ENCODE data around the gene CTRB1. TPM values are rescaled to one million over a fixed set of nuclear protein-coding genes. Genes with fewer than 3 reads are reported as not detected.

CTRB1 gene
- total RNA-seq, 1 experiment from 2014 or later: not detected

- POLR2A ChIA-PET: interaction anchor here (0.6 to 2.2 kb wide), 7 partner anchors 10 to 194 kb away, joined by 3 to 8 read pairs (median 3); no protein-coding TSS in a partner anchor
- BruUV-seq (replicated peaks): no TSS peak
- Mint-ChIP-seq H3K27me3 (ENCODE audit: insufficient read depth, unreplicated experiment) (no peaks in the 10 kb centered on the region), H3K36me3 (ENCODE audit: insufficient read depth, unreplicated experiment) (peaks cover 35% of the 10 kb centered on the region), H3K4me1 (ENCODE audit: insufficient read depth, unreplicated experiment) (peaks cover 37% of the 10 kb centered on the region), H3K27ac (ENCODE audit: low read depth, unreplicated experiment) (peak overlapping the region; percentile 96), H3K9me3 (ENCODE audit: unreplicated experiment) (no peaks in the 10 kb centered on the region), H3K4me3 (ENCODE audit: unreplicated experiment) (peak overlapping the region; percentile 22)
- no peak for DNase-seq (ENCODE audit: unreplicated experiment)
- TF ChIP-seq, protein P1, sequence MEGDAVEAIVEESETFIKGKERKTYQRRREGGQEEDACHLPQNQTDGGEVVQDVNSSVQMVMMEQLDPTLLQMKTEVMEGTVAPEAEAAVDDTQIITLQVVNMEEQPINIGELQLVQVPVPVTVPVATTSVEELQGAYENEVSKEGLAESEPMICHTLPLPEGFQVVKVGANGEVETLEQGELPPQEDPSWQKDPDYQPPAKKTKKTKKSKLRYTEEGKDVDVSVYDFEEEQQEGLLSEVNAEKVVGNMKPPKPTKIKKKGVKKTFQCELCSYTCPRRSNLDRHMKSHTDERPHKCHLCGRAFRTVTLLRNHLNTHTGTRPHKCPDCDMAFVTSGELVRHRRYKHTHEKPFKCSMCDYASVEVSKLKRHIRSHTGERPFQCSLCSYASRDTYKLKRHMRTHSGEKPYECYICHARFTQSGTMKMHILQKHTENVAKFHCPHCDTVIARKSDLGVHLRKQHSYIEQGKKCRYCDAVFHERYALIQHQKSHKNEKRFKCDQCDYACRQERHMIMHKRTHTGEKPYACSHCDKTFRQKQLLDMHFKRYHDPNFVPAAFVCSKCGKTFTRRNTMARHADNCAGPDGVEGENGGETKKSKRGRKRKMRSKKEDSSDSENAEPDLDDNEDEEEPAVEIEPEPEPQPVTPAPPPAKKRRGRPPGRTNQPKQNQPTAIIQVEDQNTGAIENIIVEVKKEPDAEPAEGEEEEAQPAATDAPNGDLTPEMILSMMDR (IDR thresholded peaks at IDR 0.05; ENCODE audit: unreplicated experiment): no peak
- CTCF ChIA-PET: interaction anchor here (0.6 to 3.8 kb wide), 5 partner anchors 10 to 138 kb away, joined by 3 to 22 read pairs (median 4); no protein-coding TSS in a partner anchor
- intact Hi-C loops (cut with micrococcal nuclease): loop anchor here (2.0 kb wide), 1 partner anchor 140 kb away; no protein-coding TSS in a partner anchor
These were observed 25.5 kb downstream of the CTRB1 start for GRCh38 chr16:75244225-75244809.

- Mint-ChIP-seq H3K4me3 (ENCODE audit: unreplicated experiment) (peak overlapping the region; percentile 45), H3K27ac (ENCODE audit: low read depth, unreplicated experiment) (peak overlapping the region; percentile 96), H3K36me3 (ENCODE audit: insufficient read depth, unreplicated experiment) (peaks cover 31% of the 10 kb centered on the region), H3K4me1 (ENCODE audit: insufficient read depth, unreplicated experiment) (peaks cover 37% of the 10 kb centered on the region), H3K9me3 (ENCODE audit: unreplicated experiment) (no peaks in the 10 kb centered on the region), H3K27me3 (ENCODE audit: insufficient read depth, unreplicated experiment) (no peaks in the 10 kb centered on the region)
- ChIA-PET POLR2A (interaction anchor here (0.6 to 2.2 kb wide), 15 partner anchors 10 to 193 kb away, joined by 3 to 18 read pairs (median 3); partner anchors contain the start of gene CFDP1), CTCF (interaction anchor here (0.6 to 3.8 kb wide), 14 partner anchors 7 to 220 kb away, joined by 3 to 22 read pairs (median 4); partner anchors contain the start of gene TMEM170A)
- TF ChIP-seq, protein P1 (IDR thresholded peaks at IDR 0.05; ENCODE audit: unreplicated experiment): no peak
- DNase-seq (ENCODE audit: unreplicated experiment): peak; percentile 87
- no TSS peak for BruUV-seq (replicated peaks)
- intact Hi-C loops (cut with micrococcal nuclease): loop anchor here (2.0 kb wide), 1 partner anchor 140 kb away; no protein-coding TSS in a partner anchor
These were observed 26.3 kb downstream of the CTRB1 start for GRCh38 chr16:75244844-75245758.

- Mint-ChIP-seq H3K27ac (ENCODE audit: low read depth, unreplicated experiment) (peak overlapping the region; percentile 96), H3K27me3 (ENCODE audit: insufficient read depth, unreplicated experiment) (no peaks in the 10 kb centered on the region), H3K36me3 (ENCODE audit: insufficient read depth, unreplicated experiment) (peaks cover 25% of the 10 kb centered on the region), H3K9me3 (ENCODE audit: unreplicated experiment) (no peaks in the 10 kb centered on the region), H3K4me3 (ENCODE audit: unreplicated experiment) (no peak overlapping the region), H3K4me1 (ENCODE audit: insufficient read depth, unreplicated experiment) (peaks cover 37% of the 10 kb centered on the region)
- ChIA-PET CTCF (interaction anchor here (1.1 to 2.7 kb wide), 4 partner anchors 9 to 47 kb away, joined by 3 to 15 read pairs (median 4); no protein-coding TSS in a partner anchor), POLR2A (interaction anchor here (0.6 to 2.2 kb wide), 4 partner anchors 21 to 132 kb away, joined by 3 to 18 read pairs (median 6); no protein-coding TSS in a partner anchor)
- TF ChIP-seq, protein P1 (IDR thresholded peaks at IDR 0.05; ENCODE audit: unreplicated experiment): no peak
- BruUV-seq (replicated peaks): no TSS peak
- DNase-seq (ENCODE audit: unreplicated experiment): no peak
- intact Hi-C loops (cut with micrococcal nuclease): no loop called here
These were observed 27.9 kb downstream of the CTRB1 start for GRCh38 chr16:75246504-75247205.
